ENCODE data around the gene MUC4. TPM values are rescaled to one million over a fixed set of nuclear protein-coding genes. Genes with fewer than 3 reads are reported as not detected.

MUC4 gene
- total and polyA plus RNA-seq, 9 of the 15 experiments (the other 6 are each of a cell fraction or from before 2014, with no cell fraction given): under 0.01 to 0.21 (median 0.10) TPM; not detected in 4

- TF ChIP-seq TARDBP (IDR thresholded peaks at IDR 0.05) (no peak), TOE1 (IDR thresholded peaks at IDR 0.05; ENCODE audit: borderline replicate concordance) (peak; percentile 59; the same call in 1 of the 2 replicates), TOE1 (CRISPR knock-in tag; IDR thresholded peaks at IDR 0.05; ENCODE audit: borderline replicate concordance, low read depth) (no peak), KAT7 (CRISPR knock-in tag; IDR thresholded peaks at IDR 0.05; ENCODE audit: borderline replicate concordance) (no peak), POLR2H (tag; IDR thresholded peaks at IDR 0.05; ENCODE audit: low read depth) (no peak), HNRNPUL1 (IDR thresholded peaks at IDR 0.05; ENCODE audit: low read length) (no peak), CC2D1A (IDR thresholded peaks at IDR 0.05) (peak; percentile 50; the same call in 1 of the 2 replicates), POLR2AphosphoS2 (IDR thresholded peaks at IDR 0.05; ENCODE audit: low read length) (no peak; the same call in 1 of the 2 replicates), SFPQ (IDR thresholded peaks at IDR 0.05; ENCODE audit: low read depth, low read length) (no peak), ETV6 (IDR thresholded peaks at IDR 0.05; ENCODE audit: borderline replicate concordance in 1 of 2, low read depth in 2 of 2, low read length in 1 of 2) (no peak), ETV6 (CRISPR knock-in tag; IDR thresholded peaks at IDR 0.05; ENCODE audit: borderline replicate concordance) (no peak), CBX5 (IDR thresholded peaks at IDR 0.05; ENCODE audit: borderline replicate concordance, low read depth) (no peak), PYGO2 (tag; IDR thresholded peaks at IDR 0.05) (0 out of 2 replicates have a peak, but pooled peaks have one; percentile 39), SMC3 (conservative IDR thresholded peaks at IDR 0.05; ENCODE audit: insufficient read depth, low read depth, low read length) (no peak), TCF7L2 (IDR thresholded peaks at IDR 0.05; ENCODE audit: low read depth, low read length) (no peak), ATF7 (IDR thresholded peaks at IDR 0.05) (0 out of 2 replicates have a peak, but pooled peaks have one; percentile 43), ERF (CRISPR knock-in tag; IDR thresholded peaks at IDR 0.05) (peak; percentile 22; the same call in 1 of the 2 replicates), THRAP3 (IDR thresholded peaks at IDR 0.05; ENCODE audit: borderline replicate concordance) (no peak), KDM5B (IDR thresholded peaks at IDR 0.05; ENCODE audit: insufficient replicate concordance, low read depth, low read length) (peak; percentile 10), PKNOX1 (IDR thresholded peaks at IDR 0.05) (peak; percentile 45), ARID2 (IDR thresholded peaks at IDR 0.05) (0 out of 2 replicates have a peak, but pooled peaks have one; percentile 49), KHSRP (IDR thresholded peaks at IDR 0.05) (no peak), MBD1 (CRISPR knock-in tag; IDR thresholded peaks at IDR 0.05) (peak; percentile 92), CHD1 (IDR thresholded peaks at IDR 0.05; ENCODE audit: low read length) (no peak)
Measured at GRCh38 chr3:195697582-195698324, 114.0 kb downstream of the MUC4 start (continued).

Data from K562 (cell line).